Measurements from ENCODE around the gene CCDC12.

CCDC12 gene

GRCh38 chr3:47004369-47005211 is 28.0 kb upstream of the CCDC12 start:
- TF ChIP-seq CTCF (IDR thresholded peaks at IDR 0.05; ENCODE audit: low read depth, low read length, missing control alignments) = no peak
- no peak overlapping the region for H3K4me3 ChIP-seq (ENCODE audit: low read depth, low read length)
- DNase-seq (ENCODE audit: low read depth) = no peak

GRCh38 chr3:47003461-47004368 is 27.2 kb upstream of the CCDC12 start:
- TF ChIP-seq CTCF (IDR thresholded peaks at IDR 0.05; ENCODE audit: low read depth, low read length, missing control alignments) = no peak
- no peak for DNase-seq (ENCODE audit: low read depth)
- H3K4me3 ChIP-seq (ENCODE audit: low read depth, low read length) = no peak overlapping the region

- no peak for DNase-seq (ENCODE audit: low read depth)
- TF ChIP-seq CTCF (IDR thresholded peaks at IDR 0.05; ENCODE audit: low read depth, low read length, missing control alignments) = no peak
- no peak overlapping the region for H3K4me3 ChIP-seq (ENCODE audit: low read depth, low read length)
Observed at GRCh38 chr3:47003056-47003410, 26.5 kb upstream of the CCDC12 start.

GRCh38 chr3:47002171-47003055 is 25.9 kb upstream of the CCDC12 start:
- H3K4me3 ChIP-seq (ENCODE audit: low read depth, low read length) = no peak overlapping the region
- no peak for DNase-seq (ENCODE audit: low read depth)
- no peak for TF ChIP-seq CTCF (IDR thresholded peaks at IDR 0.05; ENCODE audit: low read depth, low read length, missing control alignments)

GRCh38 chr3:47001731-47002170 is 25.2 kb upstream of the CCDC12 start:
- TF ChIP-seq CTCF (IDR thresholded peaks at IDR 0.05; ENCODE audit: low read depth, low read length, missing control alignments) = no peak
- H3K4me3 ChIP-seq (ENCODE audit: low read depth, low read length) = no peak overlapping the region
- no peak for DNase-seq (ENCODE audit: low read depth)

GRCh38 chr3:47000922-47001730 is 24.6 kb upstream of the CCDC12 start:
- no peak for TF ChIP-seq CTCF (IDR thresholded peaks at IDR 0.05; ENCODE audit: low read depth, low read length, missing control alignments)
- no peak for DNase-seq (ENCODE audit: low read depth)
- H3K4me3 ChIP-seq (ENCODE audit: low read depth, low read length) = no peak overlapping the region
